ENCODE measurements around the gene SEMA4A.

SEMA4A gene

GRCh38 chr1:156114919-156115513 lies 38.4 kb upstream of the SEMA4A start (continued):
- TF ChIP-seq INSM2 (tag by site-specific recombination; IDR thresholded peaks at IDR 0.05) (no peak), ZNF510 (tag by site-specific recombination; IDR thresholded peaks at IDR 0.05; ENCODE audit: insufficient replicate concordance) (no peak), ZNF658 (tag by site-specific recombination; IDR thresholded peaks at IDR 0.05) (no peak), ZFP37 (tag by site-specific recombination; IDR thresholded peaks at IDR 0.05) (peak; percentile 45; the same call in 1 of the 2 replicates), ZSCAN23 (tag by site-specific recombination; IDR thresholded peaks at IDR 0.05) (no peak), AEBP2 (tag by site-specific recombination; IDR thresholded peaks at IDR 0.05; ENCODE audit: borderline replicate concordance) (no peak), ZNF654 (tag by site-specific recombination; IDR thresholded peaks at IDR 0.05; ENCODE audit: low read depth) (no peak), SP3 (tag by site-specific recombination; IDR thresholded peaks at IDR 0.05) (0 out of 2 replicates have a peak, but pooled peaks have one; percentile 24), MZF1 (tag by site-specific recombination; IDR thresholded peaks at IDR 0.05; ENCODE audit: borderline replicate concordance) (no peak), ZNF280C (tag by site-specific recombination; IDR thresholded peaks at IDR 0.05) (no peak), ZNF747 (tag by site-specific recombination; IDR thresholded peaks at IDR 0.05) (no peak), ZNF843 (tag by site-specific recombination; IDR thresholded peaks at IDR 0.05) (no peak), ZNF133 (tag by site-specific recombination; IDR thresholded peaks at IDR 0.05) (no peak), WT1 (tag by site-specific recombination; IDR thresholded peaks at IDR 0.05) (peak; percentile 65), ZBTB48 (tag by site-specific recombination; IDR thresholded peaks at IDR 0.05) (no peak), ZNF366 (tag by site-specific recombination; conservative IDR thresholded peaks at IDR 0.05) (no peak), BCL6B (tag by site-specific recombination; IDR thresholded peaks at IDR 0.05) (no peak), ZNF596 (tag by site-specific recombination; IDR thresholded peaks at IDR 0.05) (no peak), ZNF48 (tag by site-specific recombination; IDR thresholded peaks at IDR 0.05) (no peak), ZNF791 (tag by site-specific recombination; IDR thresholded peaks at IDR 0.05) (no peak), ZNF26 (tag by site-specific recombination; IDR thresholded peaks at IDR 0.05) (no peak), ZNF148 (tag by site-specific recombination; IDR thresholded peaks at IDR 0.05; ENCODE audit: borderline replicate concordance) (no peak), ZNF18 (tag by site-specific recombination; IDR thresholded peaks at IDR 0.05) (no peak), ZNF610 (tag by site-specific recombination; IDR thresholded peaks at IDR 0.05; ENCODE audit: borderline replicate concordance) (no peak), ZXDB (tag by site-specific recombination; IDR thresholded peaks at IDR 0.05) (peak; percentile 15; the same call in 1 of the 2 replicates), ZSCAN16 (tag by site-specific recombination; IDR thresholded peaks at IDR 0.05) (no peak), HOXA7 (CRISPR knock-in tag; IDR thresholded peaks at IDR 0.05; ENCODE audit: borderline replicate concordance) (no peak)

All from HEK293 (cell line).